ENCODE measurements around the gene DNAAF3.

DNA sequence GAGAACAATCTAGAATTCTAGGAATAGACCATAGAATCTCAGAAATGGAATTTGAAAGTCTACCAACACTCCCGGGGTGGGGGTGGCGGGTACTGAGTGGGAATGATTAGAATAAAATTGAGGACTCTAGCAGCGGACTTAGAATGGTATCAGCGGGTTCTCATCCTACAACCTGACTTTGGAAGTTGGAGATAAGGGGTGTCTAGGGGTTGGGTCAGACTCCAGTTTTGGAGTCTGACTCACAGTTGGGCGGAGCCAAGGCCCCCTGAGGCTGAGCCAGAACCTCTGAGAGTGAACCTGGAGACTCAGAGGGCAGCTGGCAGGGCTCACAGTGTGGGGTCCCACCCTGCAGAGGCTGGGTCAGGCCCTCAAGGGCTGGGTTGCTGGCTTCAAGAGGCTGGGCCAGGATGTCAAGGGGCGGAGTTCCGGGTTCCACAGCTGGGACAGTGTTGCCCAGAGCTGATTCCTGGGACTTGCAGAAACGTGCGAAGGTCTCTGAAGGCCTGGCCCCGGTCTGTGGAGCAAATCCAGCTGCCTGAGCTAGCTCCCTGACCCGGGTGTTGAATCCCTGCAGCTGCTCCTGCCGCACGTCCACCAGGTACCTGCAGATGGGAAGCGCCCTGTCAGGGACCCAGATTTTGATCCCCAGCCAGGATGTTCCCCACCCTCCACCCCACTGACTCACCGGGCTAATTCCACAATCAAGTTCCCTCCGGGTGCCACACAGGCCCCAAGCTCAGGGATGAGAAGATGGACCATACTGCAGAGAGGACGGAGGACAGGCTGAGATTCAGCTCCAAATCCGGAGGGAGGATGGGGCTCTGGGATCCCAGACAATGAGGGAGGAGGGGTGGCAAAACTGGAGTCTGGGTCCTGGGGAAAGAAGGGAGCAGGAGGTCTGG lies 7.3 kb downstream of the DNAAF3 start:
- TF ChIP-seq, protein P1, sequence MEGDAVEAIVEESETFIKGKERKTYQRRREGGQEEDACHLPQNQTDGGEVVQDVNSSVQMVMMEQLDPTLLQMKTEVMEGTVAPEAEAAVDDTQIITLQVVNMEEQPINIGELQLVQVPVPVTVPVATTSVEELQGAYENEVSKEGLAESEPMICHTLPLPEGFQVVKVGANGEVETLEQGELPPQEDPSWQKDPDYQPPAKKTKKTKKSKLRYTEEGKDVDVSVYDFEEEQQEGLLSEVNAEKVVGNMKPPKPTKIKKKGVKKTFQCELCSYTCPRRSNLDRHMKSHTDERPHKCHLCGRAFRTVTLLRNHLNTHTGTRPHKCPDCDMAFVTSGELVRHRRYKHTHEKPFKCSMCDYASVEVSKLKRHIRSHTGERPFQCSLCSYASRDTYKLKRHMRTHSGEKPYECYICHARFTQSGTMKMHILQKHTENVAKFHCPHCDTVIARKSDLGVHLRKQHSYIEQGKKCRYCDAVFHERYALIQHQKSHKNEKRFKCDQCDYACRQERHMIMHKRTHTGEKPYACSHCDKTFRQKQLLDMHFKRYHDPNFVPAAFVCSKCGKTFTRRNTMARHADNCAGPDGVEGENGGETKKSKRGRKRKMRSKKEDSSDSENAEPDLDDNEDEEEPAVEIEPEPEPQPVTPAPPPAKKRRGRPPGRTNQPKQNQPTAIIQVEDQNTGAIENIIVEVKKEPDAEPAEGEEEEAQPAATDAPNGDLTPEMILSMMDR (IDR thresholded peaks at IDR 0.05): no peak
- TF ChIP-seq MXI1 (IDR thresholded peaks at IDR 0.05; ENCODE audit: low read depth, low read length) (no peak), RAD21 (IDR thresholded peaks at IDR 0.05; ENCODE audit: low read length) (no peak), EZH2phosphoT487 (IDR thresholded peaks at IDR 0.05; ENCODE audit: borderline replicate concordance, low read depth) (no peak), RXRA (IDR thresholded peaks at IDR 0.05; ENCODE audit: borderline replicate concordance, low read depth) (no peak), ELF1 (IDR thresholded peaks at IDR 0.05) (no peak), EP300 (IDR thresholded peaks at IDR 0.05; ENCODE audit: borderline replicate concordance in 1 of 2, low read depth in 1 of 2, low read length in 1 of 2) (no peak), REST (IDR thresholded peaks at IDR 0.05; ENCODE audit: low read depth, low read length) (no peak)
